NCI-H2196 treated with DMSO at 0.1 percent for 48 hours (cell line): ENCODE measurements around the gene SPTLC3.

Source experiments
- DNase-seq: peaks from one replicate; lab custom pipeline; 2025; ENCODE audit not compliant: unreplicated experiment; lab: John Stamatoyannopoulos, UW

SPTLC3 gene

DNA sequence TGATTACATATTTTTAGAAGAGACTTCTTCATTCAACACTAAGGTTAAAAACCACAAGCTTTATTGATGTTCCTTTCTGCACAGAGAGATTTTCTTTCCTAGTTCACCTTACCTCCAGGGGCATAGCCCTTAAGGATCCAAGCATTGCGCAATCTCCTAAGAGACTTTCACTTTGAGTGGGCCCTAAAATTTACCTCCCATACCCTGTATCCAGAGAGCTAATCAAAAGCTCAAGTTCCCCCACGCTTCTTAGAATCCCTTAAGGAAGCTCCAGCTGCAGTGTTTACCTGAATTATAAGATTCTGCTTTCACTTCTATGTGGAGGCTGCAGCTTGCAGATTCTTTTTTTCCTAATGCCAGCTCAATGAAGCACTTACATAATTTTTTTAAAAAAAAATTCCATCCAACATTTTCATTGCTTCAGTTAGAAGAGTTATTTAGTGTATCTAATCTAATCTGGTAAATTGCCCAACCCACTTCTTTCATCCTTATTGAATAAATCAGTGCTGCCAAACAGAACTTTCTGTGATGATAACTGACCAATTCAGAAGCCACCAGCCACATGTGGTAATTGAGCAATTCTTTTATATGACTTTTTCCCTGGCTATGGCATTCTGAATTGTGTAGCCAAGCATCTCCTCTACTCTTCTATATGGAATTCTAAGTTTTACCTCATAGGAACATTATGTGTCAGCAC is 24.6 kb upstream of the SPTLC3 start:
- no peak for DNase-seq

DNA sequence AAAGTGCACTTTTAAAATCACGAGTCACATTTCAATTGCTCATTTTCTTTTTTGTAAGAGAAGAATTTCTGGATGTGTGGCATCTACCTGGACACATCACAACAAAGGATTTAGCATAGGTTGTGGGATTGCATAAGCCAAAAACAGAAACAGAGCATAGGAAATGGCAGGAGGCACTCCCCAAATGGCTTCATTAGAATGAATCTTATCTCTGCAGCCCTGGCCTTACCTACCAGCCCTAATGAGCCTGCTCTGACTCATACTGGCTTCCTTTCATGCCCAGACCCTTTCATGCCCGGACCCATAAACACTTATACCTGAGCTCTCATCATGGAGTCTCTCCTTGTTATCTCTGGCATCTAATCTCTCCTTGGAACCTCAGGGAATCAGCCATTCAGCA is 23.9 kb upstream of the SPTLC3 start:
- no peak for DNase-seq

DNA sequence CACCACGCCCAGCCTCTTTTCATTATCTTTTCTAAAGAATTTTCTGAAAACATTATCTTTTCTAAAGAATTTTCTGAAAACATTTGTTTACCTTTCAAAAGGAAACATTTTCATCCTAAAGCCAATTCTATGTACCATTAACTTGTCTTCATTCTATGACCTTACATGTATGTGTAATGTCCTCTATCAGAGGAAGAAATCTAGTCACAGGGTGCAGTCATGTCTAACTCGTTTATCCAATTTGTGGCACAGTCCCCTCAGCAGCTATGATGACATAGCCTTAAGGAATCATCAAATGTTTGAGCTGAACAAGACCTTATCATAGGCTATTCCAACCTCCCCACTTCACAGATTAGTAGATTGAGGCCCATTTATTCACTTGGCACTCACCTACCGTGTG is 21.5 kb upstream of the SPTLC3 start:
- no peak for DNase-seq

DNA sequence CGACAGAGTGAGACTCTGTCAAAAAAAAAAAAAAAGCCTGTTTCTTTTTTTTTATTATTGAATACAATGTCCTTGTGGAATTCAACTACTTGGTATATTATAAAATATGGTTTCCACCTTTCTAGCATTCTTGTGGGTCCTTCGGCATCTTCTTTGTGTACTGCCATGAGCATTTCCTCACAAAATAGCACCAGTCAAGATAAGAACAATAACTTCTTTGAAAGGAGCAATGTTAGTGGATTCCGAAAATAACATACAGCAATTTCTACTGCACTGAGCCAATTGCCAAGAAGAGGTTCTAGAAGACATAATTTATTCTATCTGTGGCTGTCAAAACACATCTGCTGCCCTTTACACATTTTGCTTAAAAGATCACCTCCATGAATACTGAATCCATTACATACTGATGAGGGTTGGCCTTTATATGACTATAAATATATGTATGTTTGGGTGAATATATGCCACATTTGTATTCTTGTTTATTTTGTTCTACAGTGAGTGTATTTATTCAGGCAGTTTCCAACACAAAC is 19.1 kb upstream of the SPTLC3 start:
- no peak for DNase-seq

DNA sequence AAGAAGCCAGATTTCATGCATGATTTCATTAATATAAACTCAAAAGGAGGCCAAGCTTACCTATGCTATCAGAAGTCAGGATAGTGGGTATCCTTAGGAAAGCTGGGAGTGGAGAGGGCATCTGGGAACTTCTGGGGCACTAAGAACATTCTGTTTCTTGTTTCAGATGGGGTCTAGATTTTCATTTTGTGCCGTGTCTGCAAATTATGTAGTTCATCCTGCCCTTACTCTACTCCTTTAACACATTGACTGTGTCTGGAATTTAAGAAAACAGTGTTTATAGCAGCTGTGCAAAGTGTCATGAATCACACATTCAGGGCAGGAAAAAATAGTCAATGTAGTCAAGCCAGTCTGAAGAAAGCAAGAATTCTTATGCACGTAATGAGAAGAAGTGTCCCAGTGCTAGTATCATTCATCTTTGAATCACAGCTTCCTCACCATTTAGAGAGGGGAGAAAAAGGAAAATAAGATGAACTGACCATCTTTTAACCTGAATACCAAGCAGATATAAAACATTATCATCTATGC is 11.6 kb upstream of the SPTLC3 start:
- DNase-seq, result no peak

DNA sequence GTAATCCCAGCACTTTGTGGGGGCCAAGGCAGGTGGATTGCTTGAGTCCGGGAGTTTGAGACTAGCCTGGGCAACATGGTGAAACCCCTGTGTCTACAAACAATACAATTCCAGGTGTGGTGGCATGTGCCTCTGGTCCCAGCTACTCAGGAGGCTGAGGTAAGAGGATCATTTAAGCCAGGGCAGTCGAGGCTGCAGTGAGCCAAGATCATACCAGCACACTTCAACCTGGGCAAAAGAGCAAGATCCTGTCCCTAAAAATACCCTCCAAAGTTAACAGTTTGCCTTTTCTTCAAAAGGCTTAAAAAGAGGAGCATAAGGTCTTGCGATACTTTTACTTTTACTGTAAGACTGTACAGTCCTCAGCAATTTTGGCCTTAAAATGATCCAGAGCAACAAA is 10.7 kb upstream of the SPTLC3 start:
- DNase-seq, result no peak

DNA sequence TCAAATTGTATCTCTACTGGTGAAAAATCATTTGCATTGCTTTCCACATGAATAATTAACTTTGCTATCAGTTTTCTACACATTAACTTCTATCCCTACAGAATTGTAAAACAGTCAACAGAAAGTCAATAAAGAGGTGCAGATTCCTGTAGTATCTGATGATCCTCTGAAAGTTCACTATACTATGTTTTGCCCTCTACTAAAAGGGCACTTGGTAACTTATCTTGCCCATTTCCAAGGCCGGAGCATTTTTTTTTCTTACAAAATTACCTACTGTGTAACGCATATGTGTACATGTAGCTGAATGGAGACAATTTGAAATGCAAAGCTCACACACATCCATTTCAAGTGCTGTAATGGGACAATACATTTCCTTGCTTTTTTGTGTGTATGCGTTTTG is 9.6 kb upstream of the SPTLC3 start:
- no peak for DNase-seq

DNA sequence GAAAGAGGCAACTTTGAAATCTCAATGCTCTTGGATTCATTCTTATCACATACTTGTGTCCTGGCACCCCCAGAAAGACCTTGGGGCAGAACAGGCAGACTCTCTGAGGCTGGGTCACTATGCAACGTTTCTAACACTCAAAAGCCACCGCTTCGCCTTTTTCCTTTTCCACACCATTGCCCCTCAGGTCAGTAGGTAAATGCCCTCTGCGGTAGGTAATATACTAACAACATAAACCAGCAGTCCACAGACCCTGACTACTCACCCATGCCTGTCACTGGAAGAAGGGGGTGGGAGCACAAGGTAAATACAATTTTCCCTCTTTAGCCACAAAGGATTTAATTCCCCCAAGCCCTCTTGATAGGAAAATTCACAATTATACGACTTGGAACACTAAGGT is 6.5 kb upstream of the SPTLC3 start:
- DNase-seq, result no peak

DNA sequence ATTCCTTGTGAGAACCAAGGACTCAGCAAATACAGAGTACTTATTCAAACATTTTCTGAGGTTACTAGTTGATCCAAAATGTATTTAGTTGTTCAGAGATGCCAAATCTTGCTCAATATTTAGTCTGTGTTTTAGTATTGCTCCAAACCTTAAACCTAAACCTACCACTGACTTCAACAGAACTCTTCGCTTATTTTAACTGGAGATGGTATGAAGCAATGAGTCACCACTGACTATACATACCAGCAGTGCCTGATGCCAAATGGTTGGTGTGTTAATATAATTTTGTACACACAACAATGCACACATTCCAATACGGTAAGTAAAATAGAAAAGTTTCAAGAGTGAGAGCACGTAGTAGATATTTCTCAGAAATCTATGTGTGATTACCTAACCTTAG is 1.9 kb upstream of the SPTLC3 start:
- no peak for DNase-seq

DNA sequence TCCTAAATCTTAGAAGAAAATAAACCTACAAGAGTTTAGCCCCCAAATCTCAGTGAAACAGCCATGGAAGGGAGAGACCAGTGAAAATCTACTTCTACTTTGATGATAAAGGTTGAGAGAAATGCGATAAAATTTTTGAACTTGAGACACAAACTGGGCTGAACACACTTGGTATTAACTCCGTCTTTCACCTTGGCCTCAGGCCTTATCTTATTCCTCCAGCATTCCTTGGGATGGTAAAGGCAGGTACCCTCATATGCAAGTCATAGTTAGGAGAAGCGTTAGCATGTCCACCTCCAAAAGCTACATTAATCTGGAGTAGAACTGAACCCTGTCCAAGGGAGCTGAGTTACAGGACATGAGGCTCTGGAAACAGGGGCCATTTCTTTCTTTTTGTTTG is 1.2 kb upstream of the SPTLC3 start:
- no peak for DNase-seq

DNA sequence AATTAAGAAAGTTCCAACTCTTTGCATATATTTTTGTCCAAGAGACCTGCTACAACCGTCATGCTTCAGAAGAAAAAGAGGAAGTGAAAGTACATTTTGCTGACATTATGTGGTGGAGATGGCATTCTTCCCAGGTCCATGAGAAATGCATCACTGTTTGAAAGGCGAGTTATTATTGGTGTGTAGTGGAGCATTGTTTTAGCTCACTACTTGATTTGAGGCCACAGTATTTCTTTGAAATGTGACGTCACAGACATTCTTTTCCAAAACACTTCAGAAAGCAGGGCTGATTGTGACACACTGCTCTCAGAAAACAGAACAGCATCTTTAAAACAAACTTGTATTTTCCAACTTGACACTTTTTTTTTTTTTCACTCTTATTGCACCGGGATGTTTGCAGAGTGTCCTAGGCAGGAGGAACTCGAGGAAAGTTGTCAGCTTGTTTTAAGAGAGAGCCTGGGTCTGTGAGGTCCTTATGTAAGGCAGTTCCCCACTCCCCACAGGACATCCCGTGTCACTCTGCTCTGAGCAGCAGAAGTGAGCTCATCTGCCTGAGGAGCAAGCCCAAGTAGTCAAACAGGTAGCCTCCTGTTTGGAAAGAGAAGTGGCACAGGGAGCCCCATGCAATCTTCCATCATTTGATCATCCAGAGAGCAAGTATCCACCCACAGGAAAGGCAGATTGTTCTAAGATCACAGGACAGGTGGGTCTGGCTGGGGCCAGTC is 1.1 kb downstream of the SPTLC3 start:
- no peak for DNase-seq

DNA sequence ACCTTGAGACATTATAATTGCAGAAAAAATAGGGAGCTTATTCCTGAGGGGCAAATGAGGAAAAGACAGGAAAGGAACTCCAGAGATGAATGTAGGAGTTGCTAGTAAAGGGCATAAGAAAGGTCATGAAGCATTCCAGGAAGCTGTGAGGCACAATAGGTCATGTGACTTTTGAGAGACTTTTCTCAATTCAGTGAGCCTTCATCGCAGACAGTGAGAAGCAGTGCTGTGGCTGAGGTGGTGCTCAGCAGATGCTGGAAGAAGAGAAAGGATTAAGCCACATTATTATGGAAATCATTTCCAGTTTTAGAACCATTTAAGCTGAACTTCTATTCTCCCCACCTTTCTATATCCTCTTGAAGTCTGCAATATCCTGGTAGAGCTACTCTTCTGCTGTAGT is 4.1 kb downstream of the SPTLC3 start:
- no peak for DNase-seq

DNA sequence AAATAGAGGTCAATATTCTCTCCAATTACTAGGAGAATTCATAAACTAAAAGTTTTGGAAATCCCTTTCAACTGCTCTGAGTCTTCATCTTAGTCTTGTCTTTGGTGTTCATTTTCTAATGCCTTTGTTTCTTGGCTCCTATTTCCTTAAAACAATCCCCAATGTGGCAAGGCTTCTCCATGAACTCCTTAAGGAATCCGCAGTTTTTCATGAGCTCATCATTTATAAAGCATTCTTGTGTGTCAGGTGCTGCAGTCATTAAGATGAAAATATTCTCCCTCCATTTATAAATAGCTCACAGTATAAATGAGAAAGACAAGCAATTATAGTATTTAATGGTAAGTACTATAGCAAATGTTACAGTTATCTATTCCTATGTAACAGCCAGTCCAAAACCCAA is 4.6 kb downstream of the SPTLC3 start:
- DNase-seq, result no peak

DNA sequence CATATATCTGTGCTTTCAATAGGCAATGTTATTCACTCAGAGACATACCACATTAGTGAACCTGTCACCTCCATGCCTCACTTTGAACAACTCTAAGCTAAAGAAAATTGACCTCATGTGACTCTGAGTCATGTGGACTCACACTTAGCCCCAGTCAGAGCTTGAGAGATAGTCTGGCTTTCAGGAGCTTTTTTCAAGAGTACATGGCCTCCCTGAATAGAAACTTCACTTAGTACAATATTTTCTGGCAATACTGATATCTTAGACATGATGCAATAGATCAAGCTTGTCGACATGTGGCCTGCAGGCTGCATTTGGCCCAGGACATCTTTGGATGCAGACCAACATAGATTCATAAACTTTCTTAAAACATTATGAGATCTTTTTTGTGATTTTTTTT is 8.5 kb downstream of the SPTLC3 start:
- DNase-seq, result no peak

DNA sequence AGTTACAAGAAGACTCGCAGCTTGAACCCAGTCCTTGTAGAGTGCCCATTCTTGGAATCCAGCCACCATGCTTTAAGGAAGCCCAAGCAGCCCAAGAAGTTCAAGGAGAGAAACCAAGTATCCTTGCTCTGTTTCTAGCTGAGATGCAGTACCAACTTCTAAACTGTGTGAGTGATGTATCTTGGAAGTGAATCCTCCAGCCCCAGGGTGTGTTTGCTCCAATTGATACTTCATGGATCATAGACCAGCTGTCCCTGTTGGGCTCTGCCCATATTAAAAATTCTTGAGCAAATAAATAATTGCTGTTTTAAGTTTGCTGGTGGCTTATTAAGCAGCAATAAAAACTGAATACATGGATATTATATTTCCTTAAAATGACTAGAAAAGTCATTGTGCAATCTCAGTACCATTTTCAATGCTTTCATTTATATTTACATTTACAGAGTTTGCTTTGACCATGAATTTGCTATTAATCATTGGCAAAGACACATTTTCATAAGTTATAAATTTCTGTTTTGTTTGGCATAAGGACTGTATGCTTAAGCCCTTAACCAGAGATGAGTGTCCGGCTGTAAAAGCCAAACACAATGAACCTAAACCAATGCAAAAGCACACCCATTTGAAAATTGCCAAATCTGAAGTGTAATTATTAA is 9.2 kb downstream of the SPTLC3 start:
- DNase-seq, result no peak

DNA sequence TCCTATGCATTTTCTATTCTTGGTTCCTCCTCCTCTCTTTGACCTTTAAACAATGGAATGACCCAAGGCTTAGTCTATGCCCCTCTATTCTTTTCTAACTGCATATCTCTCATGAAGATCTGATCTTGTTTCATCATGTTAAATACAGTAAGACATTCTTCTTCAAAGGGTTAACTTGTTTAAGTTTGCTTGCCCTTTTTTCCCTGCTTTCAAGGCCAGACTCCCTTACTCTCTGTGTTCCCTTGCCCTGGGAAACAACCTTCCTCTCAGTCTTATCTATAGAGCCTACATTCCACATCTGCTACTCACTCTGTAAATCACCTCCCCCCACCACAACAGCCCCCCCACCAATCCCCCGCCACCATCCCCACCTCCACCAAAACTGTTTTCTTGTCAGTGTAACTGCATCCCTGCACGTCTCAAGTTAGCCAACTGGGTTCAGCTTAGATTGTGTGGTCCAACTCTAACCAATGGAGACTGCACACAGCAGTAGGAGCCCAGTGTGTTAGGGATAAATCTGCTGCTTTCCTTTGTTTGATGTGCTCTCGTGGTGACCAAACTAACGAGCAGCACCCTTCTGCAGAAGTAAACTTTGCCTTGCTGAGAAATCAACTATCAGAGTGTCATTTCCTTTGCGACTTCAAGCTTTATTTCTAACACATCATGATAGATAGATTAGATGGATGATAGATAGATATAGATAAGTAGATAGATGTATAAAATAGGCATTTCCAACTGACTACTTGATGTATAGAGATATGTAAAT is 12.6 kb downstream of the SPTLC3 start:
- DNase-seq, result no peak

DNA sequence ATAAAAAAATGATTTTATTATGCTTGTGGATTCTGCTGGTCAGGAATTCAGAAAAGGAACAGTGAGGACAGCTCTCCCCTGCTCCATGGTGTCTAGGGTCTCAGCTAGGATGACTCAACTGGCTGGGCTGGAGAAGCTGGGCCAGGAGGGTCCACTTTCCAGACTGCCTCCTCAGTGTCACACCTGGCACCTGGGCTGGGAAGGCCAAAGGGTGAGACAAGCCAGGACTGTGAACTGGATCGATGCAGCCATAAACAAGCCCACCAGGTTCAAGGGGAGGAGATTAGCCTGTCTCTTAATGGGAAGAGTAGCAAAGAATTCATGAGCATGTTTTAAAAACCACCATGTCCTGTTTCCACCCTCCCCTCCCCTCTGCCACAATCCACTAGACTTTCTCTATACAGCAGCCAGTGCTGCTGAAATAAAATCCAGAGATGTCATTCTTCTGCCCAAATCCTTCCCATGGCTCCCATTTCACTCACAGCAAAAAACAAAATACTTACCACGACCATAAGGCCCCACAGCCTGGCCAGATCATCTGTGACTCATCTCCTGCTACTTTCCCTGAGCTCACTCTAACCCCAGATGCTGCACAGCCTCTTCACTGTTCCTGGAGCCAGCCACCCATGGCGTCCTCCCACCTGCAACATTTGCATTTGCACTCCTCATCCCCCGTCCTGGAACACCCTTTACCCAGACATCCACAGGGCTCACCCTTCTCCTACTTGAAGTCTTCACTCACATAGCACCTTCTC is 13.8 kb downstream of the SPTLC3 start:
- DNase-seq, result no peak

DNA sequence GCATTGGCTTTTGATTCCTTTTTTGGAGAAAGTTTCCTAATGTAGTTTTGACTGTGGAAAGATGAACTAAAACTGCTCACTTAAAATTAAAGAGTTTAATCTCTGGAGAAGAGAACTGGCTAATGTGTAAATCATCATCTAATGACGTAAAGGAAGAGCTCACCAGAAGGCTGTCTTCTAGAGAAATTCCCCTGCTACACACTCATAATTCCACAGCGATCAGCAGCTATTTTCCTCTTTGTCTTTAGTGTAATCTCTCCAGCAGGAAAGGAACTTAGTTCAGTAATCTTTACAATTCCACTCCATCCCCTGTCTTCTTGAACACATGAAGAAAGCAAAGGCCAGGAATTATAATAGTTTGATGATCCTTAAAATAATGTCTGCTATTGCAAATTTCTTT is 15.8 kb downstream of the SPTLC3 start:
- no peak for DNase-seq

DNA sequence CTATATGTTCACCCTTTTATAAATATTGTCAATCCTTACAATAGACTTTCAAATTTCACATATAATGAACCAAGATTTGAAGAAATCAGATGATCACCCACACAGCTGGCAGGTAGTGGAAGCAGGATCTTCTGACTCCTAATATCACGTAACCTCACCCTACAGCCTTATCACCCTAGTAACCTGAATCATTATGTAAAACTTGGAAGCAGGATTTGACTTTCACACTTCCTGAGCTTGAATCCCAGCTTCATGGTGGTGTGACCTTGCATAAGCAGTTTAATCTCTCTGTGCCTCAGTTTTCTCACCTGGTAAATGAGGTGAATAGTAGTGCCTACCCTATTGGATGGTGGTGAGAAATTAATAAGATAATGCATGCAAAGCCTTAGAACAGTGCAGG is 16.4 kb downstream of the SPTLC3 start:
- no peak for DNase-seq

DNA sequence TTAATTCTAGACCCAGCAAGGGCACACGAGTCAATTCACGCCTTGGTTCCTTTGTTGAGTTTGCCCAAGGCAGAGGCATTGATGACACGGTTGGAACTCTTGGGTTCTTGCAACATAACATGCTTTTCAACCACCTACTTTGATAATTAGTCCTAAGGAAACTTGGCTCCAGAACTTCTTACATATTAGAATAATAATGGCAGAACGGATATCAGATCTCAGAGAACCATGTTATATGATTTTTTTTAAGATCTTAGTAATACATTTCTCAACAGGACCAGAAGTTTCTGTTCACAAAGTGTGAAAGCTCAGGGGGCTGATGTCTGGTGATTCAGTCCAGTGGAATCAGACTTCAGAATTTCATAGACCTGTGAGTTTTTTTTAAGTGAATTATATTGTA is 19.2 kb downstream of the SPTLC3 start:
- no peak for DNase-seq

DNA sequence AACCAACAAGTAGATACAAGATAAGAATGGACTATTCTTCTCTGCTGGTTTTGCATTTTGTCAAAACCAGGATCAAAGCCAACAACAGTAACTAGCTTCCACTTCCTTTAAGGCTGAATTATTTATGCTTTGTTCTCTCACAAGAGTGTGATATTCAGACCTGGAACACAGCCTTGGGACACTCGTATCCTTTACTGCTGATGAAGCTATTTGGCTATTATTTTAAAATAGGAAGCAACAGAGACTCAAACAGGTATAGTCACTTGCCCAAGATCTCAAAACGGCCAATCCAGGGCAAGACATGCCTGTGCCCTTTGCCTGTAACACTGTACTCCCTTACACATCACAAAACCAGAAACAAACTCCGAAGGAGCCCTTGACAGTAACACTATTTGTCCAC is 19.9 kb downstream of the SPTLC3 start:
- no peak for DNase-seq
